Vagina (tissue), 2 donors: ENCODE data around the gene DDX18. TPM values are rescaled to one million over a fixed set of nuclear protein-coding genes. Genes with fewer than 3 reads are reported as not detected.

Experiments used
- DNase-seq, 2 donors: peaks; one replicate each; pipeline ENCODE4 v3.0.0-alpha.2; 2017; ENCODE audit errors: extremely low spot score in 2 of 2
- H3K27ac ChIP-seq: fragments of 200-600 bp; sonication (generic); one replicate; pipeline ENCODE4 v1.5.1; 2019
- H3K27me3 ChIP-seq: fragments of 200-600 bp; sonication (generic); one replicate; pipeline ENCODE4 v1.5.1; 2019
- H3K36me3 ChIP-seq, 2 donors: fragments of 200-600 bp; sonication (generic); one replicate each; pipeline ENCODE4 v1.5.1; 2017 to 2019
- H3K4me1 ChIP-seq: fragments of 200-600 bp; sonication (generic); one replicate; pipeline ENCODE4 v1.5.1; 2019
- H3K4me3 ChIP-seq, 2 donors: fragments of 200-600 bp; sonication (generic); 1 replicate in 1 of 2; 2 replicates in 1 of 2; pipeline ENCODE4 v1.5.1; 2016 to 2019
- H3K9me3 ChIP-seq: fragments of 200-600 bp; sonication (generic); one replicate; pipeline ENCODE4 v1.5.1; 2019
- POLR2A ChIP-seq, 2 donors: fragments of 450-650 bp; IDR thresholded peaks; one replicate each; pipeline ENCODE4 v1.6.1; 2017; ENCODE audit warnings: antibody characterized with exemption in 2 of 2, mild to moderate bottlenecking in 2 of 2, moderate library complexity in 2 of 2
- POLR2AphosphoS5 ChIP-seq, 2 donors: sonication (generic); formaldehyde crosslinking; IDR thresholded peaks; one replicate each; pipeline ENCODE4 v1.9.0; 2017; ENCODE audit warnings: antibody characterized with exemption in 2 of 2, mild to moderate bottlenecking in 2 of 2, low read depth in 1 of 2; ENCODE audit not compliant: insufficient read depth in 1 of 2
- intact Hi-C: fragments of 100-400 bp; cut with DNase I; formaldehyde crosslinking; loops from one replicate; pipeline ENCODE4 v1.15.1; 2023
- total RNA-seq: library from RNA; depleted of rRNA; stranded (reverse); fragments of >200 nt; gene quantifications from one replicate; pipeline ENCODE4 v1.2.3, GENCODE V29; 2016
- TF ChIP-seq, protein P1 (sequence below), 3 experiments: fragments of 450-650 bp in 2 of 3; fragments of 200-600 bp in 1 of 3; sonication (generic) in 1 of 3; IDR thresholded peaks; one replicate each; pipeline ENCODE4 v1.5.1; 2017 to 2019; ENCODE audit warnings: antibody characterized with exemption in 3 of 3, mild to moderate bottlenecking in 2 of 3, moderate library complexity in 2 of 3

DDX18 gene
- total RNA-seq, 1 donor from 2014 or later = 33.9 TPM

DNA sequence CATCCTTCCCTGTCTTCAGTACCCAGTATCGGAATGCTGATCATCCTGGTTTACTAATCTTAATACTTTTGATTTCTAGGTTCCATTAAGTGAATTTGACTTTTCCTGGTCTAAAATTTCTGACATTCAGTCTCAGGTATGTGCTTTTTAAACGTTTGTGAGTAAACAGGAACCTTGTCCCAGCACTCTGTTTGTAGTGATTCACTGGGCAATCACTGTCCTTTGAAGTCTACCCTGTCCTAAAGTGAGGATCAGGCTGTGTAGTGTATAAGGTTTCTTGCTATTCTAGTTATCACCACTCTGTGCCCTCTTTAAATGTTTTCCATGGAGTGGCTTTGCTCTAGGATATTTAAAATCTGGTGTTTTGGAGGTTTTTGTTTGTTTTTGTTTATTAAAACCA is 14.4 kb downstream of the DDX18 start:
- Histone ChIP-seq H3K9me3 (no peaks in the 10 kb centered on the region), H3K27me3 (no peaks in the 10 kb centered on the region), H3K4me1 (no peaks in the 10 kb centered on the region), H3K4me3 (no peak overlapping the region), H3K27ac (no peak overlapping the region), H3K36me3 (peaks cover 6 to 66% of the 10 kb centered on the region in 2 donors)
- no peak for DNase-seq
- TF ChIP-seq POLR2A (IDR thresholded peaks at IDR 0.05) = no peak
- no peak for TF ChIP-seq POLR2AphosphoS5 (IDR thresholded peaks at IDR 0.05; ENCODE audit: insufficient read depth in 1 of 2, low read depth in 1 of 2)
- TF ChIP-seq, protein P1, sequence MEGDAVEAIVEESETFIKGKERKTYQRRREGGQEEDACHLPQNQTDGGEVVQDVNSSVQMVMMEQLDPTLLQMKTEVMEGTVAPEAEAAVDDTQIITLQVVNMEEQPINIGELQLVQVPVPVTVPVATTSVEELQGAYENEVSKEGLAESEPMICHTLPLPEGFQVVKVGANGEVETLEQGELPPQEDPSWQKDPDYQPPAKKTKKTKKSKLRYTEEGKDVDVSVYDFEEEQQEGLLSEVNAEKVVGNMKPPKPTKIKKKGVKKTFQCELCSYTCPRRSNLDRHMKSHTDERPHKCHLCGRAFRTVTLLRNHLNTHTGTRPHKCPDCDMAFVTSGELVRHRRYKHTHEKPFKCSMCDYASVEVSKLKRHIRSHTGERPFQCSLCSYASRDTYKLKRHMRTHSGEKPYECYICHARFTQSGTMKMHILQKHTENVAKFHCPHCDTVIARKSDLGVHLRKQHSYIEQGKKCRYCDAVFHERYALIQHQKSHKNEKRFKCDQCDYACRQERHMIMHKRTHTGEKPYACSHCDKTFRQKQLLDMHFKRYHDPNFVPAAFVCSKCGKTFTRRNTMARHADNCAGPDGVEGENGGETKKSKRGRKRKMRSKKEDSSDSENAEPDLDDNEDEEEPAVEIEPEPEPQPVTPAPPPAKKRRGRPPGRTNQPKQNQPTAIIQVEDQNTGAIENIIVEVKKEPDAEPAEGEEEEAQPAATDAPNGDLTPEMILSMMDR (IDR thresholded peaks at IDR 0.05) = no peak
- intact Hi-C loops = loop anchor here (10.0 kb wide), 1 partner anchor 176 kb away; no protein-coding TSS in a partner anchor

DNA sequence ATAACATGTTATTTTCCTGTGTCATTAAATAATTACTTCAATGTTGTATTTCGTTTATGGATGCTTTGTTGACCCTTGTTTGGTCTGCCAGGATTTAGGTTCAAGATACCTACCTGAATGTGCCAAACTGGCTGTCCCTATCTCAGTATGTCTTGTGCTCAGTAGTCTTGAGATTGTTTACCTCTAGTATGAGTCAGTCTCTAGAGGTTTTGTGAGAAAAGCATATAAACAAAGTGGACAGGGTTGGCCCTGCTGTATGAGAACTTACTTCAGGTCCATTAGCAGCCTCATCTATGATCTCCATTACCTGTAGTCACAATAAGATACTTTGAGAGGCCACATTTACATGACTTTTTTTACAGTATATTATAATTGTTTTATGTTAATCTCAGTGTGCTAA is 17.8 kb downstream of the DDX18 start:
- DNase-seq = no peak
- no peaks in the 10 kb centered on the region for H3K9me3 ChIP-seq
- H3K27ac ChIP-seq = no peak overlapping the region
- H3K4me1 ChIP-seq = peaks cover 10% of the 10 kb centered on the region
- intact Hi-C loops = no loop called here
- H3K27me3 ChIP-seq = no peaks in the 10 kb centered on the region
- peaks cover 0 to 33% of the 10 kb centered on the region in 2 donors for H3K36me3 ChIP-seq
- no peak overlapping the region for H3K4me3 ChIP-seq
- TF ChIP-seq POLR2AphosphoS5 (IDR thresholded peaks at IDR 0.05; ENCODE audit: insufficient read depth in 1 of 2, low read depth in 1 of 2) (no peak), POLR2A (IDR thresholded peaks at IDR 0.05) (no peak)
- TF ChIP-seq, protein P1 (IDR thresholded peaks at IDR 0.05) = no peak

DNA sequence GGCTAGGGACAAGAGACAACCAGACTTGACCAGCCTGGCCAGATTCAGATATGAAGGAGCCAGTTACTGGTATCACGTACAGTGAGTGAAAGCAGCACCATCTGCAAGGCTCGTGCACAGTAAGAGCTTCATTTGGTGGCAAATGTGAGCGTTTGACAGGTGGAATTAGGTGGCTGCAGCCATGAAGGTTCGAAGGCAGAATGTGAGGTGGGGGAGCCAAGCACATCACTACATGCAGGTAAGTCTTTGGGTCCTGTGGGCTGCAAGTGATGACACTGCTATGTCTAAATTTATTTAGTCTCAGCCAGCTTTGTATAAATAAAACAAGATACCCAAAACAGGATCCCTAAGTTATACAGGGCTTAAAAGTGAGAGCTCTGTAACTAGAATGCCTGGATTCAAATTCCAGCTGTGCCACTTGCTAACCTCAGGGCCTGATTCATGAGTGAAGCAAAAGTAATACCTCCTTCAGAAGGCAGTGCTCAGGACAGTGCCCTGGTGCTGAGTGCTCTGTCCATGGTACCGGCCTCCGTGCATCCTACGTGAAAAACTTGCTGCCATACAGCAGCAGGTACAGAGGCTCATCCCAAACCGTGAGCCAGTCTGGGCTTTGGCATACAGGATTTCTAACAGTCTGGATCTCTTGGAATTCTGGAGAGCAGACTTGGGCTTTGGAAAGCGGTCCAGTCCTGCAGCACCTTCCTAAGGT is 18.6 kb downstream of the DDX18 start:
- no peak overlapping the region for H3K4me3 ChIP-seq
- peaks cover 10% of the 10 kb centered on the region for H3K4me1 ChIP-seq
- intact Hi-C loops = no loop called here
- H3K27me3 ChIP-seq = no peaks in the 10 kb centered on the region
- H3K36me3 ChIP-seq = peaks cover 0 to 26% of the 10 kb centered on the region in 2 donors
- no peak for DNase-seq
- no peak for TF ChIP-seq POLR2AphosphoS5 (IDR thresholded peaks at IDR 0.05; ENCODE audit: insufficient read depth in 1 of 2, low read depth in 1 of 2)
- TF ChIP-seq, protein P1 (IDR thresholded peaks at IDR 0.05) = no peak
- no peak for TF ChIP-seq POLR2A (IDR thresholded peaks at IDR 0.05)
- no peak overlapping the region for H3K27ac ChIP-seq
- H3K9me3 ChIP-seq = no peaks in the 10 kb centered on the region

DNA sequence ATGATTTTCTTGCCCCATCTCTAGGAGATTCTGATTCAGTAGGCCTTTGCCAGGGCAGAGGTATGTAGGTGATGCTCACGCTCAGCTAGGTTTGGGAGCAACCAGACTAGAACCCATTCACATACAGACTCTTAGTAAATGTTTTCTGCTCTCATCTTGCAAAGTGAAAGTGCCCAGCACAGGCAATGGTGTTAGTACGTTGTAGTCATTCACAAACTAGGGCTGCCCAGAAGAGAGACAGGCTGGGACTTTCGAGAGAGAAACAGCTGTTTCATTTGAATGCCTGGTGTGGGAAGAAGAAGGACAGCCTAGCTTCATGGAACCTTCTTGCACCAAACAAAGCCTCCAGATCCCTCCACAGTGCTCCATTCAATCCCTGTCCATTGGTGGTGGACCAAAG is 19.4 kb downstream of the DDX18 start:
- peaks cover 10% of the 10 kb centered on the region for H3K4me1 ChIP-seq
- no peak for DNase-seq
- intact Hi-C loops = no loop called here
- no peak overlapping the region for H3K4me3 ChIP-seq
- no peak for TF ChIP-seq POLR2AphosphoS5 (IDR thresholded peaks at IDR 0.05; ENCODE audit: insufficient read depth in 1 of 2, low read depth in 1 of 2)
- TF ChIP-seq, protein P1 (IDR thresholded peaks at IDR 0.05) = no peak
- no peak for TF ChIP-seq POLR2A (IDR thresholded peaks at IDR 0.05)
- H3K27me3 ChIP-seq = no peaks in the 10 kb centered on the region
- H3K36me3 ChIP-seq = peaks cover 0 to 17% of the 10 kb centered on the region in 2 donors
- H3K9me3 ChIP-seq = no peaks in the 10 kb centered on the region
- H3K27ac ChIP-seq = no peak overlapping the region

DNA sequence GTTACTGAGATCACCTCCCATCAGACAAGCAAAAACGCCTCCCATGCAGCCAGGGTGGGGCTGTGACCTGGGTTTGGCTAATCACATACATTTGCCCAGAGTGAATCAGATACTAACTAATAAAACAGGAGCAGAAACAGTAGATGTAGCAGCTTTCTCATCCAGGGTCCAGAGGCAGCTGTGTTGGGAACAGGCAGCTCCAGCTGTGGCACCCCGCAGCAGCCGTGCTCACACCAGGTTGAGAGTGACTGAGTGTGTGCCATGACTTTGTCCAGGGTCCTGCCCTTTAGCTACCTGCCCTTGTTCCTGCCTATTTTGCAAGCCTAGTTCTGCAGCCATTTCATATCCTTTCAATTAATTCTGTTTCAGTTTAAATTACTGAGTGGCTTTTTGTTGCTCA is 20.5 kb downstream of the DDX18 start:
- TF ChIP-seq POLR2AphosphoS5 (IDR thresholded peaks at IDR 0.05; ENCODE audit: insufficient read depth in 1 of 2, low read depth in 1 of 2) = no peak
- TF ChIP-seq POLR2A (IDR thresholded peaks at IDR 0.05) = no peak
- TF ChIP-seq, protein P1 (IDR thresholded peaks at IDR 0.05) = no peak
- peaks cover 0 to 7% of the 10 kb centered on the region in 2 donors for H3K36me3 ChIP-seq
- no peaks in the 10 kb centered on the region for H3K27me3 ChIP-seq
- intact Hi-C loops = no loop called here
- H3K27ac ChIP-seq = no peak overlapping the region
- no peak for DNase-seq
- no peaks in the 10 kb centered on the region for H3K9me3 ChIP-seq
- peaks cover 10% of the 10 kb centered on the region for H3K4me1 ChIP-seq
- H3K4me3 ChIP-seq = no peak overlapping the region
